GM06990 (cell line): ENCODE measurements around the gene CDC42SE2.

Experiments
- DNase-seq: peaks from one replicate; pipeline ENCODE4 v3.0.0-alpha.2; 2011; ENCODE audit not compliant: insufficient read length; ENCODE audit errors: extremely low read depth
- H3K27me3 ChIP-seq: replicated peaks from 2 replicates; pipeline ENCODE4 v1.6.0; 2011; ENCODE audit warnings: low read length; ENCODE audit not compliant: control insufficient read depth, insufficient read depth
- H3K36me3 ChIP-seq: 2 replicates; pipeline ENCODE4 v1.5.1; 2011; ENCODE audit warnings: low read length; ENCODE audit not compliant: control insufficient read depth, insufficient read depth
- H3K4me3 ChIP-seq: replicated peaks from 2 replicates; pipeline ENCODE4 v1.5.1; 2011; ENCODE audit warnings: low read depth, mild to moderate bottlenecking, control low read depth, low read length
- TF ChIP-seq, protein P1 (sequence below): IDR thresholded peaks from 2 replicates; pipeline ENCODE4 v1.5.1; 2011; ENCODE audit warnings: low read length, control low read depth, mild to moderate bottlenecking, inconsistent platforms; ENCODE audit not compliant: insufficient read depth, poor library complexity, severe bottlenecking

Gene CDC42SE2

DNA sequence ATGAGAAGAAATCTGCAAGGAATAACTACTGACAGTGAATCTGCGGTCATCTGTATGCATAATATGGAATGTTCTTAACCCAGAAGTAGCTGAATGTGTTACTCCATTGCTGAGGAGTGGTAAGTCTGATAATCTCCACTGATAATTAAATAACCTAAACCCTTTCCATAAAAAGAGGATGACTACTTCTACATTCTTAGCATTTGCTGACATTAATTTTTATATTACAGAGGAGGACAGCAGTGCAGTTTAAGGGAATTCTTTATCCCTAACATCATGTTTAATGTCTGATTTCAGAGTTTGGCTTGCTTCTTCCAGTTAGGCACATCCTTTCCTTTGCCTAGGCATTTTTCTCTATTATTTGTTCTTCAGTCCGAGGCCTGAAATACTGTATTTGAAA is 52.2 kb downstream of the CDC42SE2 start:
- no peak for DNase-seq
- TF ChIP-seq, protein P1, sequence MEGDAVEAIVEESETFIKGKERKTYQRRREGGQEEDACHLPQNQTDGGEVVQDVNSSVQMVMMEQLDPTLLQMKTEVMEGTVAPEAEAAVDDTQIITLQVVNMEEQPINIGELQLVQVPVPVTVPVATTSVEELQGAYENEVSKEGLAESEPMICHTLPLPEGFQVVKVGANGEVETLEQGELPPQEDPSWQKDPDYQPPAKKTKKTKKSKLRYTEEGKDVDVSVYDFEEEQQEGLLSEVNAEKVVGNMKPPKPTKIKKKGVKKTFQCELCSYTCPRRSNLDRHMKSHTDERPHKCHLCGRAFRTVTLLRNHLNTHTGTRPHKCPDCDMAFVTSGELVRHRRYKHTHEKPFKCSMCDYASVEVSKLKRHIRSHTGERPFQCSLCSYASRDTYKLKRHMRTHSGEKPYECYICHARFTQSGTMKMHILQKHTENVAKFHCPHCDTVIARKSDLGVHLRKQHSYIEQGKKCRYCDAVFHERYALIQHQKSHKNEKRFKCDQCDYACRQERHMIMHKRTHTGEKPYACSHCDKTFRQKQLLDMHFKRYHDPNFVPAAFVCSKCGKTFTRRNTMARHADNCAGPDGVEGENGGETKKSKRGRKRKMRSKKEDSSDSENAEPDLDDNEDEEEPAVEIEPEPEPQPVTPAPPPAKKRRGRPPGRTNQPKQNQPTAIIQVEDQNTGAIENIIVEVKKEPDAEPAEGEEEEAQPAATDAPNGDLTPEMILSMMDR: no peak
- Histone ChIP-seq H3K4me3 (no peak overlapping the region), H3K36me3 (peaks cover 5% of the 10 kb centered on the region), H3K27me3 (no peaks in the 10 kb centered on the region)

DNA sequence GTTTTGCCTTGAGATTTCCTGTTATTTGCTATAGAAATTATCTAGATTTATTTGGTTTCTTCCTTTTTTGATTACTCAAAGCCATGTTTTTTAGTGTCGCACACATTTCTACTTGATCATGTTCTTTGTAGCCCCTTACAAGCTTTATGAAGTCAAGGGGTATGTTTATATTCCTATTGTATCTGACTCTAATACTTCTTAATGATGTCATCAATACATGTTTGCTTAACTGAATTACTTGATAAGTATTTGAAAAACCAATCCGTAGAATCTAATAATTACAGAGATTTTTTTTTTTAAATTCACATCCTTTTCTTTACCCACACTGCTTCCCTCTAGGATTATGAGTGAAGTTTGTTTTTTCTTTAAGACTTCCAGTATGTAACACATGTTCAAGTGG is 53.0 kb downstream of the CDC42SE2 start:
- H3K36me3 ChIP-seq: peaks cover 5% of the 10 kb centered on the region
- H3K27me3 ChIP-seq: no peaks in the 10 kb centered on the region
- no peak overlapping the region for H3K4me3 ChIP-seq
- TF ChIP-seq, protein P1: no peak
- no peak for DNase-seq

DNA sequence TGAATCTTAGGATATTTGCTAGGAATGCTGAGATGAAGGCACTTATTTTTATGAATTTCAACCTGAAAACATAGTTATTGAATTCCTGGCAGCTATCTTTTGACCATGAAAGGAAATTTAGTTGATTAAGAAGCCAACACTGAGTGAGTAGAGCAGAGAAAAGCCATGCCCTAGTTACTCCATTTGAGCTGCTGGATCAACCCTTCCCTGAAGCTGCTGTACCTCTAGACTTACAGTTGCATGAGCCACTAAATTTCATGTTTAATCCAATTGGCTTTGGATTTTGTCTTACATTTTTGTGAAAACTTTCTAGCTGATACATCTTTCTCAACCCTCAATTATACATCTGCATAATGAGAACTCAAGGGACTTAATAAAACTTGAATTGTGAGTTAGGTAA is 54.6 kb downstream of the CDC42SE2 start:
- TF ChIP-seq, protein P1: no peak
- Histone ChIP-seq H3K36me3 (peaks cover 5% of the 10 kb centered on the region), H3K27me3 (no peaks in the 10 kb centered on the region), H3K4me3 (no peak overlapping the region)
- no peak for DNase-seq

DNA sequence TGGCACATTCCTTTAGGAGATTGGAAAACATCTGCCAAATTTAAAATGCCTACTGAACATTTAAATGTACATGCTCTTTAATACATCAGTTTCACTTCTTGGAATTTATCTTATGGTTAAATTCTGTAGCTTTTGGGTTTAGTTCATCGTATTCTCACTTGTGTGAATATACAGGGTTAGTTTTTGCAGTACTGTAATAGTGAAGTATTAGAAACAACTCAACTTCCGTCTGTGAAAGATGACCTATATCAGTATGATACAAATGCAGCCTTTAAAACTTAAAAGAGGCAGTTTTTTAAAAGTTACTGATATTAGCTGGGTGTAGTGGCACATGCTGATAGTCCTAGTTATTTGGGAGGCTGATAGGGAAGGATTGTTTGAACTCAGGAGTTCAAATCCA is 57.2 kb downstream of the CDC42SE2 start:
- Histone ChIP-seq H3K27me3 (no peaks in the 10 kb centered on the region), H3K36me3 (peaks cover 5% of the 10 kb centered on the region), H3K4me3 (no peak overlapping the region)
- TF ChIP-seq, protein P1: no peak
- no peak for DNase-seq

DNA sequence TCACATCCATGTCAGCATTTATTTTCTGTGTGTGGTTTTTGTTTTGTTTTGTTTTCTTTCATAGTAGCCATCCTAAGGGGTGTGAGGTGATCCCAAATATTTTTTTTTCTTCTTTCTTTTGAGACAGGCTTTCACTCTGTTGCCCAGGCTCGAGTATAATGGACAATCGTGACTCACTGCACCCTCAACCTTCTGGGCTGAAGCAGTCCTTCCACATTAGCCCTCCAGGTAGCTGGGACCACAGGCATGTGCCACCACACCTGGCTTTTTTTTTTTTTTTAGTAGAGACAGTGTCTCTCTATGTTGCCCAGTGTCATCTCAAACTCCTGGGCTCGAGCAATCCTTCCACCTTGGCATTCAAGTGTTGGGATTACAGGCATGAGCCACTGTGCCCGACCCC is 59.1 kb downstream of the CDC42SE2 start:
- Histone ChIP-seq H3K4me3 (no peak overlapping the region), H3K36me3 (peaks cover 5% of the 10 kb centered on the region), H3K27me3 (no peaks in the 10 kb centered on the region)
- DNase-seq: no peak
- TF ChIP-seq, protein P1: no peak

DNA sequence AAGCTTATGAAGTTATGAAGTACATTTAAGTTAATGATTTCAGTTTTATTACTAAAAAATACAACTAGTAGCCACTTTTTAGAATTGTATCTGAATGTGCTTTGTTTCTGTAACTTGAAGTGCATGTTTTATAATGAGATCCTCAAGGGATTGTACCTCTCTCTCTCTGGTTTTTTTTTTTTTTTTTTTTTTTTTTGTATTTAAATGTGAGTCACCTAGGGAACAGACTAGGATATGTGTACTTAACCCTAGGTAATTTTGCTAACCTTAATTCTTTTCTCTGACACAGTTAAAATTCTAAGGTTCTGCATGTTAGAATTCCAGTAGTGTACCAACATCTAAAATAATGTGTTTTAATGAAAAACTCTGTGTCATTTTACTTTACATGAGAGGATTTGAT is 59.5 kb downstream of the CDC42SE2 start:
- Histone ChIP-seq H3K27me3 (no peaks in the 10 kb centered on the region), H3K36me3 (peaks cover 5% of the 10 kb centered on the region), H3K4me3 (no peak overlapping the region)
- no peak for DNase-seq
- TF ChIP-seq, protein P1: no peak
